ACC112 (cell line): ENCODE data around the gene UBE2N.
"Not testable (repeated sequence)": the region's sequence is repeated elsewhere in the genome, so short reads cannot be mapped to it uniquely, and the experiment has no call there.

Experiments
- H2AFZ ChIP-seq: fragments of 200-600 bp; sonication (generic); one replicate; pipeline ENCODE4 v1.6.0; 2017; ENCODE audit warnings: antibody characterized with exemption, low read length; ENCODE audit not compliant: unreplicated experiment
- H3K27ac ChIP-seq: fragments of 200-600 bp; sonication (generic); 2 replicates; pipeline ENCODE4 v1.5.1; 2014; ENCODE audit warnings: low read depth, mild to moderate bottlenecking, antibody characterized with exemption, low read length, moderate library complexity
- H3K27me3 ChIP-seq: fragments of 200-600 bp; sonication (generic); 2 replicates; pipeline ENCODE4 v1.6.1; 2014; ENCODE audit warnings: mild to moderate bottlenecking, antibody characterized with exemption, low read length, moderate library complexity, mixed read lengths; ENCODE audit not compliant: insufficient read depth
- H3K36me3 ChIP-seq: fragments of 200-600 bp; sonication (generic); 2 replicates; pipeline ENCODE4 v1.6.1; 2016; ENCODE audit warnings: mild to moderate bottlenecking, antibody characterized with exemption, low read length, moderate library complexity, mixed read lengths; ENCODE audit not compliant: insufficient read depth
- H3K4me1 ChIP-seq: fragments of 200-600 bp; sonication (generic); one replicate; pipeline ENCODE4 v1.6.1; 2016; ENCODE audit warnings: low read length, mixed read lengths; ENCODE audit not compliant: insufficient read depth, unreplicated experiment, control insufficient read depth
- H3K4me3 ChIP-seq: fragments of 200-600 bp; sonication (generic); 2 replicates; pipeline ENCODE4 v1.5.1; 2014; ENCODE audit warnings: mild to moderate bottlenecking, low read depth, low read length
- H3K79me2 ChIP-seq: fragments of 200-600 bp; sonication (generic); one replicate; pipeline ENCODE4 v1.6.0; 2016; ENCODE audit warnings: low read length; ENCODE audit not compliant: control insufficient read depth, unreplicated experiment, insufficient read depth

UBE2N gene

GRCh38 chr12:93379326-93379980 is 62.3 kb downstream of the UBE2N start:
- H3K4me3 ChIP-seq: peak overlapping the region; percentile 97
- peak overlapping the region; percentile 59 for H3K27ac ChIP-seq
- H3K79me2 ChIP-seq: peaks cover 62% of the 10 kb centered on the region
- H2AFZ ChIP-seq: no peak overlapping the region
- H3K36me3 ChIP-seq: no peaks in the 10 kb centered on the region
- no peaks in the 10 kb centered on the region for H3K27me3 ChIP-seq
- peaks cover 13% of the 10 kb centered on the region for H3K4me1 ChIP-seq

- no peaks in the 10 kb centered on the region for H3K27me3 ChIP-seq
- peak overlapping the region; percentile 71 for H2AFZ ChIP-seq
- H3K36me3 ChIP-seq: no peaks in the 10 kb centered on the region
- H3K79me2 ChIP-seq: peaks cover 58% of the 10 kb centered on the region
- peak overlapping the region; percentile 59 for H3K27ac ChIP-seq
- peak overlapping the region; percentile 97 for H3K4me3 ChIP-seq
- H3K4me1 ChIP-seq: peaks cover 13% of the 10 kb centered on the region
These were observed 62.8 kb downstream of the UBE2N start for GRCh38 chr12:93378998-93379325.

- not testable (repeated sequence) for H3K36me3 ChIP-seq, H3K27me3 ChIP-seq
- Histone ChIP-seq H3K79me2 (peaks cover 52% of the 10 kb centered on the region), H3K4me3 (peak overlapping the region; percentile 97), H2AFZ (peak overlapping the region; percentile 71), H3K4me1 (peaks cover 13% of the 10 kb centered on the region), H3K27ac (peak overlapping the region; percentile 59)
These were observed 63.4 kb downstream of the UBE2N start for GRCh38 chr12:93378196-93378997.

- Histone ChIP-seq H3K4me1 (peaks cover 13% of the 10 kb centered on the region), H3K27me3 (no peaks in the 10 kb centered on the region), H3K27ac (peak within 1 kb of the TSS; percentile 59), H3K36me3 (no peaks in the 10 kb centered on the region), H2AFZ (peak within 1 kb of the TSS; percentile 89), H3K79me2 (peaks cover 44% of the 10 kb centered on the region), H3K4me3 (peak within 1 kb of the TSS; percentile 97)
These were observed 64.2 kb downstream of the UBE2N start, which contains the start of gene NUDT4 for GRCh38 chr12:93377252-93378195. TSS of gene NUDT4 (plus strand) at chr12:93377925. CDS start at chr12:93378323, 398 bp downstream.

- Histone ChIP-seq H2AFZ (peak overlapping the region; percentile 89), H3K27ac (peak overlapping the region; percentile 32), H3K36me3 (no peaks in the 10 kb centered on the region), H3K79me2 (peaks cover 35% of the 10 kb centered on the region), H3K27me3 (no peaks in the 10 kb centered on the region), H3K4me1 (peaks cover 12% of the 10 kb centered on the region), H3K4me3 (peak overlapping the region; percentile 86)
These were observed 65.1 kb downstream of the UBE2N start for GRCh38 chr12:93376436-93377251.

GRCh38 chr12:93375906-93376305 is 65.8 kb downstream of the UBE2N start:
- Histone ChIP-seq H3K27ac (no peak overlapping the region), H2AFZ (peak overlapping the region; percentile 89), H3K79me2 (peaks cover 28% of the 10 kb centered on the region), H3K27me3 (no peaks in the 10 kb centered on the region), H3K36me3 (no peaks in the 10 kb centered on the region), H3K4me3 (peak overlapping the region; percentile 86), H3K4me1 (peaks cover 4% of the 10 kb centered on the region)

GRCh38 chr12:93373961-93374656 is 67.6 kb downstream of the UBE2N start:
- H2AFZ ChIP-seq: no peak overlapping the region

GRCh38 chr12:93370947-93371346 is 70.8 kb downstream of the UBE2N start:
- Histone ChIP-seq H3K27me3 (no peaks in the 10 kb centered on the region), H3K79me2 (no peaks in the 10 kb centered on the region), H3K4me3 (no peak overlapping the region), H3K4me1 (no peaks in the 10 kb centered on the region), H2AFZ (no peak overlapping the region), H3K36me3 (no peaks in the 10 kb centered on the region), H3K27ac (no peak overlapping the region)

More at GRCh38 chr12:93373961-93374656, 67.6 kb downstream of the UBE2N start:
- Histone ChIP-seq H3K27me3 (no peaks in the 10 kb centered on the region), H3K27ac (no peak overlapping the region), H3K4me3 (no peak overlapping the region), H3K79me2 (peaks cover 10% of the 10 kb centered on the region), H3K4me1 (no peaks in the 10 kb centered on the region), H3K36me3 (no peaks in the 10 kb centered on the region)

GRCh38 chr12:93369505-93369904 is 72.2 kb downstream of the UBE2N start:
- Histone ChIP-seq H3K36me3 (no peaks in the 10 kb centered on the region), H3K4me1 (no peaks in the 10 kb centered on the region), H3K27ac (no peak overlapping the region), H2AFZ (no peak overlapping the region), H3K27me3 (no peaks in the 10 kb centered on the region), H3K79me2 (no peaks in the 10 kb centered on the region), H3K4me3 (no peak overlapping the region)
